HepG2 (cell line): ENCODE data around the gene NKX1-2. TPM values are rescaled to one million over a fixed set of nuclear protein-coding genes. Genes with fewer than 3 reads are reported as not detected.
A peak's percentile ranks its signal among the peaks of the same experiment; 100 is the strongest.

Experiments
- ARNT2 ChIP-seq: sonication (generic); formaldehyde crosslinking; IDR thresholded peaks from 2 replicates; pipeline ENCODE4 v1.8.0; 2022; ENCODE audit warnings: mild to moderate bottlenecking, low read depth, missing genetic modification reagents, moderate library complexity
- CREB1 ChIP-seq, 2 experiments: fragments of 450-650 bp in 1 of 2; IDR thresholded peaks; 2 replicates each; pipeline ENCODE4 v1.6.1; 2016 to 2017; ENCODE audit warnings: control low read depth in 1 of 2, mild to moderate bottlenecking in 1 of 2, missing compliant biosample characterization in 1 of 2, missing genetic modification characterization in 1 of 2
- KLF9 ChIP-seq: IDR thresholded peaks from 2 replicates; pipeline ENCODE4 v1.6.1; 2016; ENCODE audit warnings: low read depth
- PRPF4 ChIP-seq: fragments of 200-400 bp; formaldehyde crosslinking; IDR thresholded peaks from 2 replicates; pipeline ENCODE4 v1.6.1; 2016; ENCODE audit warnings: low read length, low read depth; ENCODE audit not compliant: poor library complexity, severe bottlenecking
- ZFP36 ChIP-seq: fragments of 150-350 bp; IDR thresholded peaks from 2 replicates; pipeline ENCODE4 v1.6.1; 2018; ENCODE audit warnings: borderline replicate concordance, low read length, low read depth; ENCODE audit not compliant: partially characterized antibody
- ZFP90 ChIP-seq: sonication (generic); formaldehyde crosslinking; IDR thresholded peaks from 2 replicates; pipeline ENCODE4 v1.8.0; 2022; ENCODE audit warnings: missing genetic modification reagents, mild to moderate bottlenecking, inconsistent platforms, borderline replicate concordance
- polyA plus RNA-seq, 8 experiments: library from polyadenylated mRNA; depleted of rRNA in 3 of 8; stranded (reverse) in 7 of 8; unstranded in 1 of 8; fragments of >200 nt; fragmentation: Illumina TruSeq in 4 of 8; extraction: Trizol in 4 of 8; gene quantifications; 2 replicates each; pipeline versions ENCODE4 v1.2.1 to v1.2.3, GENCODE V29; 2011 to 2016; ENCODE audit warnings: low read depth in 4 of 8, missing spikeins in 1 of 8, mixed read lengths in 1 of 8; ENCODE audit not compliant: insufficient read depth in 1 of 8
- total RNA-seq, 5 experiments: library from RNA; depleted of rRNA; stranded (reverse); fragments of >200 nt; fragmentation: Illumina TruSeq; extraction: Trizol; gene quantifications; 2 replicates each; pipeline ENCODE4 v1.2.3, GENCODE V29; 2016; ENCODE audit warnings: low read depth in 1 of 5
- TF ChIP-seq, protein P1 (sequence below): sonication (generic); formaldehyde crosslinking; IDR thresholded peaks from 2 replicates; pipeline ENCODE4 v1.4.0; 2020; ENCODE audit warnings: mild to moderate bottlenecking, missing genetic modification reagents
- TF ChIP-seq, protein P2 (sequence below), 2 experiments: sonication (generic) in 1 of 2; formaldehyde crosslinking in 1 of 2; IDR thresholded peaks; 2 replicates each; pipeline versions ENCODE4 v1.6.1 to v1.9.0; 2014 to 2022; ENCODE audit warnings: antibody characterized with exemption in 1 of 2, borderline replicate concordance in 1 of 2, inconsistent platforms in 1 of 2, low read depth in 1 of 2, missing genetic modification reagents in 1 of 2
- TF ChIP-seq, protein P3 (sequence below): sonication (generic); formaldehyde crosslinking; IDR thresholded peaks from 2 replicates; pipeline ENCODE4 v1.8.1; 2023; ENCODE audit warnings: missing genetic modification reagents, mild to moderate bottlenecking, borderline replicate concordance
- TF ChIP-seq, protein P4 (sequence below): sonication (generic); formaldehyde crosslinking; IDR thresholded peaks from 2 replicates; pipeline ENCODE4 v1.5.0; 2020; ENCODE audit warnings: mild to moderate bottlenecking, missing genetic modification reagents, borderline replicate concordance

NKX1-2 gene
- total and polyA plus RNA-seq, 2 of the 13 experiments (the other 11 are each of a cell fraction or from before 2014, with no cell fraction given) = not detected

DNA sequence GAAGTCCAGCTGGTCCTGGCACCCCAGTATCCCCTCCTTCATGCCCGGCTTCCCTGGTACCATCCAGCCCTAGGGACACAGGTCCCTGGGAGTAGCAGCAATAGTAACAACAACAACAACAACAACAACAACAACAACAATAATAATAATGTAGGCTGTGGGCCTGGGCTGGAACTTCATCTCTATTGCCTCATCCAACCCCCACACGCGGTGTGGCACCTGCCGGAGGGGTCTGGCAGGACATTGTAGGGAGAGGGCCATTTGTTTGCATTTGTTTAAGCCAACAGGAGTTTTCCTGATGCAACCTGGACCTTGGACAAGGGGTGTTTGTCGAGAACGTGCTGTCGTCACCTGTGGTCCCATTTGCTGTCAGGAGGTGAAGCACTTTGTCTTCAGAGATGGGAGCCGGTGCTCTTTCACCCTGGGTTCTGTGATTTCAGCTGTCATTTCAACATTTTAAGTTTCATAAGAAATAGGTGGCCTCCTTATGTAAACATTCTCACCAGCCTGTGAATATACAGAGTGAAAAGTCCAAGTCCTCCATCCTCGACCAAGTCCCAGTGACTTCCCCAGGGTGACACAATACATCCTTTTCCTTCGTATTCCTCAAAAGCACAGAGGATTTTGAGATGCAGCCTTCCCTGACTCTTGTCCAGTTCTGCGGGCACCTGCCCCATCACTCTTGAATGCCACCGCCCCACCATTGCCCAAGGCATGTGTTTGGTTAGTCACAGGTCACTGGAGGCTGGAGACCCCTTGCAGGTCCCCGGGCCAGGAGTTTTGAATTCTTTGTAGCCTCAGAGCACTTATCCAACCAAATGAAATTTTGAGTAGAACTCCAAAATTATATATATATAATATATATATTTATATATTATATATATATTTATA lies 21.0 kb upstream of the NKX1-2 start (continued):
- TF ChIP-seq, protein P1, sequence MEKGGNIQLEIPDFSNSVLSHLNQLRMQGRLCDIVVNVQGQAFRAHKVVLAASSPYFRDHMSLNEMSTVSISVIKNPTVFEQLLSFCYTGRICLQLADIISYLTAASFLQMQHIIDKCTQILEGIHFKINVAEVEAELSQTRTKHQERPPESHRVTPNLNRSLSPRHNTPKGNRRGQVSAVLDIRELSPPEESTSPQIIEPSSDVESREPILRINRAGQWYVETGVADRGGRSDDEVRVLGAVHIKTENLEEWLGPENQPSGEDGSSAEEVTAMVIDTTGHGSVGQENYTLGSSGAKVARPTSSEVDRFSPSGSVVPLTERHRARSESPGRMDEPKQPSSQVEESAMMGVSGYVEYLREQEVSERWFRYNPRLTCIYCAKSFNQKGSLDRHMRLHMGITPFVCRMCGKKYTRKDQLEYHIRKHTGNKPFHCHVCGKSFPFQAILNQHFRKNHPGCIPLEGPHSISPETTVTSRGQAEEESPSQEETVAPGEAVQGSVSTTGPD (CRISPR knock-in tag) = peak; percentile 33; the same call in 1 of the 2 replicates
- peak; percentile 69; the same call in 1 of the 2 replicates for TF ChIP-seq ZFP90 (CRISPR knock-in tag)
- TF ChIP-seq, protein P2, sequence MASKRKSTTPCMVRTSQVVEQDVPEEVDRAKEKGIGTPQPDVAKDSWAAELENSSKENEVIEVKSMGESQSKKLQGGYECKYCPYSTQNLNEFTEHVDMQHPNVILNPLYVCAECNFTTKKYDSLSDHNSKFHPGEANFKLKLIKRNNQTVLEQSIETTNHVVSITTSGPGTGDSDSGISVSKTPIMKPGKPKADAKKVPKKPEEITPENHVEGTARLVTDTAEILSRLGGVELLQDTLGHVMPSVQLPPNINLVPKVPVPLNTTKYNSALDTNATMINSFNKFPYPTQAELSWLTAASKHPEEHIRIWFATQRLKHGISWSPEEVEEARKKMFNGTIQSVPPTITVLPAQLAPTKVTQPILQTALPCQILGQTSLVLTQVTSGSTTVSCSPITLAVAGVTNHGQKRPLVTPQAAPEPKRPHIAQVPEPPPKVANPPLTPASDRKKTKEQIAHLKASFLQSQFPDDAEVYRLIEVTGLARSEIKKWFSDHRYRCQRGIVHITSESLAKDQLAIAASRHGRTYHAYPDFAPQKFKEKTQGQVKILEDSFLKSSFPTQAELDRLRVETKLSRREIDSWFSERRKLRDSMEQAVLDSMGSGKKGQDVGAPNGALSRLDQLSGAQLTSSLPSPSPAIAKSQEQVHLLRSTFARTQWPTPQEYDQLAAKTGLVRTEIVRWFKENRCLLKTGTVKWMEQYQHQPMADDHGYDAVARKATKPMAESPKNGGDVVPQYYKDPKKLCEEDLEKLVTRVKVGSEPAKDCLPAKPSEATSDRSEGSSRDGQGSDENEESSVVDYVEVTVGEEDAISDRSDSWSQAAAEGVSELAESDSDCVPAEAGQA (IDR thresholded peaks at IDR 0.05; ENCODE audit: low read depth) = peak; percentile 83
- TF ChIP-seq, protein P2 (CRISPR knock-in tag; IDR thresholded peaks at IDR 0.05; ENCODE audit: borderline replicate concordance) = no peak
- no peak for TF ChIP-seq KLF9 (CRISPR knock-in tag)
- TF ChIP-seq CREB1 (IDR thresholded peaks at IDR 0.05) = peak; percentile 81
- TF ChIP-seq CREB1 (CRISPR knock-in tag; IDR thresholded peaks at IDR 0.05) = peak; percentile 84
- TF ChIP-seq, protein P3, sequence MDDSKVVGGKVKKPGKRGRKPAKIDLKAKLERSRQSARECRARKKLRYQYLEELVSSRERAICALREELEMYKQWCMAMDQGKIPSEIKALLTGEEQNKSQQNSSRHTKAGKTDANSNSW (CRISPR knock-in tag) = no peak
- TF ChIP-seq, protein P4, sequence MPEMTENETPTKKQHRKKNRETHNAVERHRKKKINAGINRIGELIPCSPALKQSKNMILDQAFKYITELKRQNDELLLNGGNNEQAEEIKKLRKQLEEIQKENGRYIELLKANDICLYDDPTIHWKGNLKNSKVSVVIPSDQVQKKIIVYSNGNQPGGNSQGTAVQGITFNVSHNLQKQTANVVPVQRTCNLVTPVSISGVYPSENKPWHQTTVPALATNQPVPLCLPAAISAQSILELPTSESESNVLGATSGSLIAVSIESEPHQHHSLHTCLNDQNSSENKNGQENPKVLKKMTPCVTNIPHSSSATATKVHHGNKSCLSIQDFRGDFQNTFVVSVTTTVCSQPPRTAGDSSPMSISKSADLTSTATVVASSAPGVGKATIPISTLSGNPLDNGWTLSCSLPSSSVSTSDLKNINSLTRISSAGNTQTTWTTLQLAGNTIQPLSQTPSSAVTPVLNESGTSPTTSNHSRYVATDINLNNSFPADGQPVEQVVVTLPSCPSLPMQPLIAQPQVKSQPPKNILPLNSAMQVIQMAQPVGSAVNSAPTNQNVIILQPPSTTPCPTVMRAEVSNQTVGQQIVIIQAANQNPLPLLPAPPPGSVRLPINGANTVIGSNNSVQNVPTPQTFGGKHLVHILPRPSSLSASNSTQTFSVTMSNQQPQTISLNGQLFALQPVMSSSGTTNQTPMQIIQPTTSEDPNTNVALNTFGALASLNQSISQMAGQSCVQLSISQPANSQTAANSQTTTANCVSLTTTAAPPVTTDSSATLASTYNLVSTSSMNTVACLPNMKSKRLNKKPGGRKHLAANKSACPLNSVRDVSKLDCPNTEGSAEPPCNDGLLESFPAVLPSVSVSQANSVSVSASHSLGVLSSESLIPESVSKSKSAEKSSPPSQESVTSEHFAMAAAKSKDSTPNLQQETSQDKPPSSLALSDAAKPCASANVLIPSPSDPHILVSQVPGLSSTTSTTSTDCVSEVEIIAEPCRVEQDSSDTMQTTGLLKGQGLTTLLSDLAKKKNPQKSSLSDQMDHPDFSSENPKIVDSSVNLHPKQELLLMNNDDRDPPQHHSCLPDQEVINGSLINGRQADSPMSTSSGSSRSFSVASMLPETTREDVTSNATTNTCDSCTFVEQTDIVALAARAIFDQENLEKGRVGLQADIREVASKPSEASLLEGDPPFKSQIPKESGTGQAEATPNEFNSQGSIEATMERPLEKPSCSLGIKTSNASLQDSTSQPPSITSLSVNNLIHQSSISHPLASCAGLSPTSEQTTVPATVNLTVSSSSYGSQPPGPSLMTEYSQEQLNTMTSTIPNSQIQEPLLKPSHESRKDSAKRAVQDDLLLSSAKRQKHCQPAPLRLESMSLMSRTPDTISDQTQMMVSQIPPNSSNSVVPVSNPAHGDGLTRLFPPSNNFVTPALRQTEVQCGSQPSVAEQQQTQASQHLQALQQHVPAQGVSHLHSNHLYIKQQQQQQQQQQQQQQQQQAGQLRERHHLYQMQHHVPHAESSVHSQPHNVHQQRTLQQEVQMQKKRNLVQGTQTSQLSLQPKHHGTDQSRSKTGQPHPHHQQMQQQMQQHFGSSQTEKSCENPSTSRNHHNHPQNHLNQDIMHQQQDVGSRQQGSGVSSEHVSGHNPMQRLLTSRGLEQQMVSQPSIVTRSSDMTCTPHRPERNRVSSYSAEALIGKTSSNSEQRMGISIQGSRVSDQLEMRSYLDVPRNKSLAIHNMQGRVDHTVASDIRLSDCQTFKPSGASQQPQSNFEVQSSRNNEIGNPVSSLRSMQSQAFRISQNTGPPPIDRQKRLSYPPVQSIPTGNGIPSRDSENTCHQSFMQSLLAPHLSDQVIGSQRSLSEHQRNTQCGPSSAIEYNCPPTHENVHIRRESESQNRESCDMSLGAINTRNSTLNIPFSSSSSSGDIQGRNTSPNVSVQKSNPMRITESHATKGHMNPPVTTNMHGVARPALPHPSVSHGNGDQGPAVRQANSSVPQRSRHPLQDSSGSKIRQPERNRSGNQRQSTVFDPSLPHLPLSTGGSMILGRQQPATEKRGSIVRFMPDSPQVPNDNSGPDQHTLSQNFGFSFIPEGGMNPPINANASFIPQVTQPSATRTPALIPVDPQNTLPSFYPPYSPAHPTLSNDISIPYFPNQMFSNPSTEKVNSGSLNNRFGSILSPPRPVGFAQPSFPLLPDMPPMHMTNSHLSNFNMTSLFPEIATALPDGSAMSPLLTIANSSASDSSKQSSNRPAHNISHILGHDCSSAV (CRISPR knock-in tag) = peak; percentile 65; the same call in 1 of the 2 replicates
- TF ChIP-seq ARNT2 (CRISPR knock-in tag) = no peak
- TF ChIP-seq PRPF4 = no peak
- no peak for TF ChIP-seq ZFP36
